Karpas-422 (cell line): ENCODE results near the gene AKT1. TPM values are rescaled to one million over a fixed set of nuclear protein-coding genes. Genes with fewer than 3 reads are reported as not detected.
A peak's percentile ranks its signal among the peaks of the same experiment; 100 is the strongest.

ENCODE experiments used
- DNase-seq: peaks from one replicate; pipeline ENCODE4 v3.0.0-alpha.2; 2015
- H2AFZ ChIP-seq: fragments of 200-600 bp; sonication (generic); 2 replicates; pipeline ENCODE4 v1.6.1; 2014; ENCODE audit warnings: antibody characterized with exemption, low read length, mixed read lengths
- H3K27ac ChIP-seq: fragments of 200-600 bp; sonication (generic); 2 replicates; pipeline ENCODE4 v1.5.1; 2014; ENCODE audit warnings: mild to moderate bottlenecking, low read length, moderate library complexity
- H3K27me3 ChIP-seq: fragments of 200-600 bp; sonication (generic); 2 replicates; pipeline ENCODE4 v1.6.1; 2014; ENCODE audit warnings: low read length, mixed read lengths
- H3K36me3 ChIP-seq: fragments of 200-600 bp; sonication (generic); 2 replicates; pipeline ENCODE4 v1.6.1; 2014; ENCODE audit warnings: low read length, mixed read lengths; ENCODE audit not compliant: insufficient read depth
- H3K4me1 ChIP-seq: fragments of 200-600 bp; sonication (generic); 2 replicates; pipeline ENCODE4 v1.6.1; 2014; ENCODE audit warnings: mild to moderate bottlenecking, low read length, mixed read lengths
- H3K4me2 ChIP-seq: fragments of 200-600 bp; sonication (generic); 2 replicates; pipeline ENCODE4 v1.6.1; 2014; ENCODE audit warnings: low read length, low read depth, mild to moderate bottlenecking; ENCODE audit not compliant: poor library complexity, severe bottlenecking
- H3K4me3 ChIP-seq: fragments of 200-600 bp; sonication (generic); 2 replicates; pipeline ENCODE4 v1.5.1; 2014; ENCODE audit warnings: mild to moderate bottlenecking, antibody characterized with exemption, low read length, mixed read lengths
- H3K79me2 ChIP-seq: fragments of 200-600 bp; sonication (generic); 2 replicates; pipeline ENCODE4 v1.6.1; 2014; ENCODE audit warnings: mild to moderate bottlenecking, low read length, mixed read lengths
- H3K9ac ChIP-seq: fragments of 200-600 bp; sonication (generic); 2 replicates; pipeline ENCODE4 v1.6.0; 2014; ENCODE audit warnings: low read length
- H3K9me2 ChIP-seq: fragments of 200-600 bp; sonication (generic), shearing (Covaris generic); replicated peaks from 2 replicates; pipeline ENCODE4 v1.6.0; 2014; ENCODE audit warnings: mild to moderate bottlenecking, low read length, moderate library complexity; ENCODE audit not compliant: insufficient read depth
- H3K9me3 ChIP-seq: fragments of 300-700, 200-600 bp; sonication (generic); 2 replicates; pipeline ENCODE4 v1.6.1; 2014; ENCODE audit warnings: low read length, mixed read lengths
- H4K20me1 ChIP-seq: fragments of 200-600 bp; sonication (generic); 2 replicates; pipeline ENCODE4 v1.6.1; 2014; ENCODE audit warnings: mild to moderate bottlenecking, antibody characterized with exemption, low read length, low read depth; ENCODE audit not compliant: insufficient read depth
- total RNA-seq: library from RNA; depleted of rRNA; stranded (reverse); fragments of >200 nt; shearing (Covaris generic); gene quantifications from 2 replicates; pipeline ENCODE4 v1.2.3, GENCODE V29; 2014; ENCODE audit warnings: low replicate concordance

The AKT1 gene
- total RNA-seq, 1 experiment from 2014 or later: 70.4 TPM

- Histone ChIP-seq H3K36me3 (peaks cover 39% of the 10 kb centered on the region), H3K4me1 (peaks cover 5% of the 10 kb centered on the region), H2AFZ (no peak overlapping the region), H3K4me3 (no peak overlapping the region), H3K27ac (no peak overlapping the region), H3K9me3 (peaks cover 7% of the 10 kb centered on the region; the same call in 1 of the 2 replicates), H4K20me1 (no peaks in the 10 kb centered on the region), H3K4me2 (no peak overlapping the region), H3K9ac (no peak overlapping the region), H3K27me3 (no peaks in the 10 kb centered on the region), H3K79me2 (no peaks in the 10 kb centered on the region), H3K9me2 (no peaks in the 10 kb centered on the region)
- peak; percentile 76 for DNase-seq
Observed at GRCh38 chr14:104770851-104771272, 24.7 kb downstream of the AKT1 start.

- H3K4me2 ChIP-seq: no peak overlapping the region
- H3K79me2 ChIP-seq: no peaks in the 10 kb centered on the region
- H4K20me1 ChIP-seq: no peaks in the 10 kb centered on the region
- peaks cover 35% of the 10 kb centered on the region for H3K36me3 ChIP-seq
- H2AFZ ChIP-seq: no peak overlapping the region
- H3K9me3 ChIP-seq: peaks cover 7% of the 10 kb centered on the region; the same call in 1 of the 2 replicates
- H3K9ac ChIP-seq: no peak overlapping the region
- no peak overlapping the region for H3K4me3 ChIP-seq
- no peak for DNase-seq
- H3K27me3 ChIP-seq: no peaks in the 10 kb centered on the region
- H3K4me1 ChIP-seq: peaks cover 5% of the 10 kb centered on the region
- H3K27ac ChIP-seq: no peak overlapping the region
- no peaks in the 10 kb centered on the region for H3K9me2 ChIP-seq
Observed at GRCh38 chr14:104770072-104770579, 25.4 kb downstream of the AKT1 start.

DNA sequence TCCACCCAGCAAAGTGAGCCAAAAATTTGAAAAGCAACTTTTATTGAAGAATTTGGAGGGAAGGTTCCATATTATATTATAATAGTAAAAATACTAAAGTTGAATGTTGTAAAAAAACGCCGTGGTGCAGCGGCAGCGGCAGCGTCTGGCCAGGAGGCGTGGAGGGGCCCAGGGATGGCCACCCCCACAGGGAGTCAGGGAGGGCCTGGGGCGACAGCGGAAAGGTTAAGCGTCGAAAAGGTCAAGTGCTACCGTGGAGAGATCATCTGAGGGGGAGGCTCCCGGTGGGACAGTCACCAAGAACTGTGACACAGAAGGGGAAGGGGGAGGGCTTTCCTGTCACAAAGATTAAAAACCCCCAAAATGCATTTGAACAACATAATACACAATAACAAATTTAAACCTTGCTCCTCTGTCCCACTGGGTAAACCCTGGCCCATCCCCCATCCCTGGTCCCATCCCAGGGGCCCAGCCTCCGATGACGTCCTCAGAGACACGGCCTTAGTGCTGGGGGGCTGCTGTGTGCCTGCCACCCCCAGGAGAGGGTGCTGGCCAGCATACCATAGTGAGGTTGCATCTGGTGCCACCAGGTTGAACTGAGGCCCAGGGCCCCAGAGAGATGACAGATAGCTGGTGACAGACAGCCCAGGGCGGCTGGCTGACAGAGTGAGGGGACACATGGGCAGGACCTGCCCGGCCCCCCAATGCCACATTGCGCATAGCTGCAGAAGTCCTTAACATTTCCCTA lies 26.1 kb downstream of the AKT1 start:
- no peak for DNase-seq
- Histone ChIP-seq H3K9ac (no peak overlapping the region), H2AFZ (no peak overlapping the region), H4K20me1 (no peaks in the 10 kb centered on the region), H3K4me1 (peaks cover 5% of the 10 kb centered on the region), H3K4me3 (no peak overlapping the region), H3K27ac (no peak overlapping the region), H3K4me2 (no peak overlapping the region), H3K9me2 (no peaks in the 10 kb centered on the region), H3K9me3 (peaks cover 7% of the 10 kb centered on the region; the same call in 1 of the 2 replicates), H3K36me3 (peaks cover 29% of the 10 kb centered on the region), H3K79me2 (no peaks in the 10 kb centered on the region), H3K27me3 (no peaks in the 10 kb centered on the region)

DNA sequence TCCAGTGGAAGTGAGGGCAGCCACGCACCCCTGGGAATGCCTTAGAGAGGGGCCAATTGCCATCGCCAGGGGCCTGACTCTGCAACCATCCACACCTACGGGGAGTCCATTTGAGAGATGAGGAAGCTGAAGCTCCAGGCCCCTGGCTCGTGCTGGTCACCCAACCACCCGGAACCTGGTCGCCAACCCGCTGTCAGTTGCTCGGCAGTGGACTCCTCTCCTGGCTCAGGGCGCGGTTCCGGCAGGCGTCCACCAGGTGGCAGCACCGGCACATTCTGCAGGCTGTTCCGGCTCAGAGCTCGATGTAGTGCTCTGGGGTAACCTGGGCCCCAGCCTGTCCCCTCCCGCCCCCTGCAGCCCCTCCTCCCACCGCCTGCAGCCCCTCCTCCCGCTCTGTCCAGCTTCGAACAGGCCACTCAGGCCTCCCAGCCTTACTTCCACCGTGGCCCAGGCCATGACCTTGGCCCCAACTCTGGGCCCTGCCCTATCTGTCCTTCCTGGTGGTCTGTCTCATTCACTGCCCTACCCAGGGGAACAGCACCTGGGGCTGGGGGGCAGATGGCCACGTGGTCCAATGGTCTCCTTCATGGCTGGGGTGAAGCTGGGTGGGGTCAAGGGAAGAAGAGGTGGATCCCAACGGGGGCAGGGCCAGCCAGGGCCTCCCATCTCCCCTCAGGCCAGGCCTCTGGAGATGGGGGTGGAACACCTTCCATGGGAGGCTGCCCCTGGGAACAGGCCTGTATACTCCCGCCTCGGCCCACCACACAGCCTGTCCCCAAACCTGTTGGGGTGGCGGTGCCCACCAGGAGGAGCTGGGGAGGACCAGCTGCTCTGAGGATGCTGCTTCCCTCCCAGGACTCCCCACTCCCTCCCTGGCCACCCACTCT lies 26.9 kb downstream of the AKT1 start:
- peaks cover 7% of the 10 kb centered on the region; the same call in 1 of the 2 replicates for H3K9me3 ChIP-seq
- no peak overlapping the region for H3K4me2 ChIP-seq
- no peaks in the 10 kb centered on the region for H3K27me3 ChIP-seq
- no peaks in the 10 kb centered on the region for H3K9me2 ChIP-seq
- H4K20me1 ChIP-seq: no peaks in the 10 kb centered on the region
- H3K4me3 ChIP-seq: no peak overlapping the region
- H2AFZ ChIP-seq: no peak overlapping the region
- DNase-seq: peak; percentile 96
- H3K4me1 ChIP-seq: peaks cover 5% of the 10 kb centered on the region
- no peaks in the 10 kb centered on the region for H3K79me2 ChIP-seq
- no peak overlapping the region for H3K27ac ChIP-seq
- H3K36me3 ChIP-seq: peaks cover 29% of the 10 kb centered on the region
- H3K9ac ChIP-seq: peak overlapping the region; percentile 47

- no peak overlapping the region for H3K4me3 ChIP-seq
- no peak overlapping the region for H2AFZ ChIP-seq
- peaks cover 7% of the 10 kb centered on the region; the same call in 1 of the 2 replicates for H3K9me3 ChIP-seq
Observed at GRCh38 chr14:104767634-104767918, 28.0 kb downstream of the AKT1 start.

DNA sequence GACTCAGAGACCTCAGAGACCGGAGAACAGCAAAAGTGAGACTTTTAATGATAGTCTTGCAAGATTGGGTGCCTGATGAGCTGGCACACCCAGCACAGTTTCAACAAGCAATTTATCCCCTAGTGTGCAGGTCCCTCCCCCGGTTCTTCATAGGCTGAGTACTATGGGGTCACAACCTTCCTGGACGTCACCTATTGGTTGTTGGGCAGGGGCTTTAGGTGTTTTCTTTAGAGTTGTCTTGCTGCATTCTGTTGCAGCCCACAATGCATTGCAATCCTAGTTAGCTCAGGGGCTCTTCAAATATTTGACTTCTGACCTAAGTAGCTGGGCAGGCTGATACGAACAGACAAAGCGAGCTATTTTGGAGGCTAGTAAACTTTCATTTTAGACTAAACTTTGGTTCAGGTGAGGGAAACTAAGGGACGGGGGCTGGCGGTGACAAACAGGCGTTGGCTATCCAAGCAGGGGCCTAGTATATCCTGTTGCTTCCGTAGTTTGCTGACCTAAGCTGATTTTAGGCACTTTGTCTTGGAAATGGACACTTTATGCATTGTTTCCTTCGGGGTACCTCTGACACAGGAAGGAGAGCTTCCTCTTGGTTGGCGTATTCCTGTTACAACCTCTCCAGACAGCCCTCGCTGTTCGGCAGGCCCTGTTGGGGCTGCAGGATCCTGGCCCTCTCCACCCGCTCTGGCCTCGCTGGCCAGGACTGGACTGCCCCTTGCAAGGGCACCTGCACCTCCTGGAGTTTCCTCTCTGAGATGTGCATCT lies 28.5 kb downstream of the AKT1 start:
- no peak for DNase-seq
- Histone ChIP-seq H2AFZ (no peak overlapping the region), H3K36me3 (peaks cover 16% of the 10 kb centered on the region), H3K4me3 (no peak overlapping the region), H3K4me2 (no peak overlapping the region), H3K4me1 (peaks cover 5% of the 10 kb centered on the region), H3K27ac (no peak overlapping the region), H3K79me2 (no peaks in the 10 kb centered on the region), H3K27me3 (no peaks in the 10 kb centered on the region), H3K9ac (no peak overlapping the region), H3K9me2 (no peaks in the 10 kb centered on the region), H3K9me3 (peaks cover 7% of the 10 kb centered on the region; the same call in 1 of the 2 replicates), H4K20me1 (no peaks in the 10 kb centered on the region)

More at GRCh38 chr14:104767634-104767918, 28.0 kb downstream of the AKT1 start:
- no peak for DNase-seq
- no peak overlapping the region for H3K9ac ChIP-seq
- H3K36me3 ChIP-seq: peaks cover 21% of the 10 kb centered on the region
- H4K20me1 ChIP-seq: no peaks in the 10 kb centered on the region
- H3K4me2 ChIP-seq: no peak overlapping the region
- no peaks in the 10 kb centered on the region for H3K9me2 ChIP-seq
- H3K27me3 ChIP-seq: no peaks in the 10 kb centered on the region
- peaks cover 5% of the 10 kb centered on the region for H3K4me1 ChIP-seq
- no peaks in the 10 kb centered on the region for H3K79me2 ChIP-seq
- no peak overlapping the region for H3K27ac ChIP-seq

DNA sequence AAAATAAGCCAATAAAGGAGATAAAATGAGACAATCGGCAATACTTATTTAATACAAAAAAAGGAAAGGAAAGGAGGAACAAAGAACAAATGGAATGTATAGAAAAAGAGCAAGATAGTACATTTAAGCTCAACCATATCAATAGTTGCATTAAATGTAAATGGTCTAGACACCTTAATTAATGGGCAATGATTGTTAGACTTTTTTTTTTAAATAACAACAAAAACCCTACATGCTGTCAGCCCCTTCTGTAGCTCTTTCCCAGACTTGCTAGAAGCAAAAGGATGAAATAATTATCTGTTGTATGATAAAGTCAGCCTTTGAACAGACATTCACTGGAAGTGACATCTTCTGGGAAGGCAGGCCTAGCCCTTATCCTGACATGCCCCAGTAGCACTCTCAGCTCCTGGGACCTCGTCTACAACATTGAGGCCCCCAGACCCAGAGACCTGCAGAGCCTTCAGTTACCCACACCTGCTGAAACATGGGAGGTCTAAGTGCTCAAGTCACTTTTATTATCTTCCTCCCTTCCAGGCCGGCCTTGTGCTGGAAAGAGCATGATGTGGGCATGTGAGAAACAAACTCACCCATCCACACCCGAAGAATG lies 29.2 kb downstream of the AKT1 start:
- Histone ChIP-seq H3K9ac (no peak overlapping the region), H3K9me3 (peaks cover 2% of the 10 kb centered on the region; the same call in 1 of the 2 replicates), H3K79me2 (no peaks in the 10 kb centered on the region), H4K20me1 (0 out of 2 replicates have a peak, but pooled peaks cover under 1% of the 10 kb centered on the region), H3K4me2 (no peak overlapping the region), H3K27me3 (no peaks in the 10 kb centered on the region), H3K36me3 (peaks cover 9% of the 10 kb centered on the region), H3K4me1 (peaks cover 5% of the 10 kb centered on the region), H3K27ac (no peak overlapping the region), H3K9me2 (no peaks in the 10 kb centered on the region), H2AFZ (no peak overlapping the region), H3K4me3 (no peak overlapping the region)
- no peak for DNase-seq
